ENCODE measurements around the gene IGF2R. TPM values are rescaled to one million over a fixed set of nuclear protein-coding genes. Genes with fewer than 3 reads are reported as not detected.

The IGF2R gene
- polyA plus RNA-seq, 1 donor (not counting 4 experiments of a cell fraction or from before 2014, with no cell fraction given) = 40.9 TPM

DNA sequence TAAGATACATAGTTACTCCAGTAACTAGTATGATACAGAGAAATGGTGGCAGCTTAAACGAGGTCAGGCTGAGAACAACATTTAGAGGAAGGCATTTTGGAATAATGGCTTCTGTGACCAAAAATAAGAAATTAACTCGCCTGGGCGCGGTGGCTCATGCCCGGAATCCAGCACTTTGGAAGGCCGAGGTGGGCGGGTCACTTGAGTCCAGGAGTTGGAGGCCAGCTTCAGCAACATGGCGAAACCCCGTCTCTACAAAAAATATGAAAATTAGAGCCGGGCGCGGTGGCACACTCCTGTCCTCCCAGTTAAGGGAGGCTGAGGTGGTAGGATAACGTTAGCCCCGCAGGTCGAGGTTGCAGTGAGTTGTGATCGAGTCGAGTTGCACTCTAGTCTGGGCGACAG lies 1.8 kb downstream of the IGF2R start:
- DNase-seq (ENCODE audit: low read depth, low spot score) = no peak
- Histone ChIP-seq H3K9me3 (ENCODE audit: control insufficient read depth, low read depth, low read length) (no peaks in the 10 kb centered on the region), H3K79me2 (ENCODE audit: control insufficient read depth, insufficient read depth, low read length) (peaks cover 60% of the 10 kb centered on the region), H3K4me1 (ENCODE audit: control insufficient read depth, extremely low read depth, insufficient read depth, low read length) (peaks cover 50% of the 10 kb centered on the region), H3K4me3 (ENCODE audit: control insufficient read depth in 2 of 3, extremely low read depth in 1 of 3, insufficient read depth in 2 of 3, low read depth in 1 of 3, low read length in 3 of 3) (peak overlapping the region; percentile 73 to 81 (median 77)), H3K4me2 (ENCODE audit: control insufficient read depth, extremely low read depth, insufficient read depth, low read depth, low read length) (peak overlapping the region; percentile 94), H3K9ac (ENCODE audit: control insufficient read depth, extremely low read depth, insufficient read depth, low read length) (peak overlapping the region; percentile 92), H3K36me3 (ENCODE audit: control insufficient read depth in 2 of 2, extremely low read depth in 1 of 2, insufficient read depth in 2 of 2, low read length in 2 of 2) (peaks cover 0 to 5% of the 10 kb centered on the region in 2 experiments), H4K20me1 (ENCODE audit: control insufficient read depth, extremely low read depth, insufficient read depth, low read length) (peaks cover 12% of the 10 kb centered on the region), H3K27ac (ENCODE audit: control insufficient read depth, insufficient read depth, low read length) (peak overlapping the region; percentile 79), H2AFZ (ENCODE audit: control insufficient read depth, low read length) (no peak overlapping the region), H3K27me3 (ENCODE audit: control insufficient read depth, extremely low read depth, insufficient read depth, low read length) (no peaks in the 10 kb centered on the region), H3K9me1 (ENCODE audit: control insufficient read depth, extremely low read depth, insufficient read depth, low read length) (peaks cover 3% of the 10 kb centered on the region)
- dilution Hi-C loops (cut with MboI; ENCODE audit: extremely low pct_ligation_motif_present, low sequenced_read_pairs) = no loop called here
- TF ChIP-seq, protein P1, sequence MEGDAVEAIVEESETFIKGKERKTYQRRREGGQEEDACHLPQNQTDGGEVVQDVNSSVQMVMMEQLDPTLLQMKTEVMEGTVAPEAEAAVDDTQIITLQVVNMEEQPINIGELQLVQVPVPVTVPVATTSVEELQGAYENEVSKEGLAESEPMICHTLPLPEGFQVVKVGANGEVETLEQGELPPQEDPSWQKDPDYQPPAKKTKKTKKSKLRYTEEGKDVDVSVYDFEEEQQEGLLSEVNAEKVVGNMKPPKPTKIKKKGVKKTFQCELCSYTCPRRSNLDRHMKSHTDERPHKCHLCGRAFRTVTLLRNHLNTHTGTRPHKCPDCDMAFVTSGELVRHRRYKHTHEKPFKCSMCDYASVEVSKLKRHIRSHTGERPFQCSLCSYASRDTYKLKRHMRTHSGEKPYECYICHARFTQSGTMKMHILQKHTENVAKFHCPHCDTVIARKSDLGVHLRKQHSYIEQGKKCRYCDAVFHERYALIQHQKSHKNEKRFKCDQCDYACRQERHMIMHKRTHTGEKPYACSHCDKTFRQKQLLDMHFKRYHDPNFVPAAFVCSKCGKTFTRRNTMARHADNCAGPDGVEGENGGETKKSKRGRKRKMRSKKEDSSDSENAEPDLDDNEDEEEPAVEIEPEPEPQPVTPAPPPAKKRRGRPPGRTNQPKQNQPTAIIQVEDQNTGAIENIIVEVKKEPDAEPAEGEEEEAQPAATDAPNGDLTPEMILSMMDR (optimal IDR thresholded peaks at IDR 0.05 in 1 of 3, IDR thresholded peaks at IDR 0.05 in 1 of 3, conservative IDR thresholded peaks at IDR 0.05 in 1 of 3; ENCODE audit: extremely low read depth in 1 of 3, insufficient read depth in 2 of 3, low read length in 3 of 3) = no peak
- TF ChIP-seq EZH2 (IDR thresholded peaks at IDR 0.05; ENCODE audit: low read length) = no peak
- no peak for FAIRE-seq

DNA sequence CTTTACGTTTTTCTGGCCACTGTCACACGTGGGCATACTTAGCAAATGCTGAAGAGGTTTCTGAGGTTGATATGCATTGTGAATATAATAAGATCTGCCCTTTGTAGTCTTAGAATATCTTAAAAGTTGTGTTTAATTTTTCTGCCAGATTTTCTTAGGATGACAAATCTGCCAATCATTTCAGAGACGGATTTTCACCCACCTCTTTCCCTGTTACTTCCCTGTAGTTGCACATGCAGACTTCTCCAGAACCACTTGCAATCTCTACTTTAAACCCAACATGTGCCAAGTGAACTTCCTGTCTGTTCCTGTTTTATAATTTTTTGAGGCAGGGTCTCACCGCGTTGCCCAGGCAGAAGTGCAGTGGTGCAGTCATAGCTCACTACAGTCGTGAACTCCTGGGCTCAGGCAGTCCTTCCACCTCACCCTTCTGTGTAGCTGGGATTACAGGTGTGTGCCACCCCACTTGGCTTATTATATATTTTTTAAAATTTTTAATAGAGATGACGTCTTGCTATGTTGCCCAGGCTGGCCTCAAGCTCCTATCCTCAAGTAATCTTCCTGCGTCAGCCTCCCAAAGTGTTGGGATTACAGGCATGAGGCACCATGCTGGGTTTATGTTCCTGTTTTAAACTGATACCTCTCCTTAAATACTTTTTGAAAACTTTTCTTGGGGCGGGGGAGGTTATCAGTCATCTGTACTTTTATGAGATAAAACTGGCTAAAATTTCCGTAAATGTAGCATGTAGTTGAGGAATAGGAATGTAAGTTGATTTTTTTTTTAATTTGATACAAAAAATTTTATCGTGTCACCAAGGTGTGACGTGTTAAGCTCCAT lies 2.7 kb downstream of the IGF2R start:
- Histone ChIP-seq H3K9me3 (ENCODE audit: control insufficient read depth, low read depth, low read length) (no peaks in the 10 kb centered on the region), H4K20me1 (ENCODE audit: control insufficient read depth, extremely low read depth, insufficient read depth, low read length) (peaks cover 12% of the 10 kb centered on the region), H3K79me2 (ENCODE audit: control insufficient read depth, insufficient read depth, low read length) (peaks cover 69% of the 10 kb centered on the region), H3K9ac (ENCODE audit: control insufficient read depth, extremely low read depth, insufficient read depth, low read length) (no peak overlapping the region), H3K27me3 (ENCODE audit: control insufficient read depth, extremely low read depth, insufficient read depth, low read length) (no peaks in the 10 kb centered on the region), H3K4me1 (ENCODE audit: control insufficient read depth, extremely low read depth, insufficient read depth, low read length) (peaks cover 43% of the 10 kb centered on the region), H3K4me3 (ENCODE audit: control insufficient read depth in 2 of 3, extremely low read depth in 1 of 3, insufficient read depth in 2 of 3, low read depth in 1 of 3, low read length in 3 of 3) (no peak overlapping the region), H3K36me3 (ENCODE audit: control insufficient read depth in 2 of 2, extremely low read depth in 1 of 2, insufficient read depth in 2 of 2, low read length in 2 of 2) (peaks cover 0 to 5% of the 10 kb centered on the region in 2 experiments), H2AFZ (ENCODE audit: control insufficient read depth, low read length) (no peak overlapping the region), H3K27ac (ENCODE audit: control insufficient read depth, insufficient read depth, low read length) (no peak overlapping the region), H3K4me2 (ENCODE audit: control insufficient read depth, extremely low read depth, insufficient read depth, low read depth, low read length) (peak overlapping the region; percentile 94), H3K9me1 (ENCODE audit: control insufficient read depth, extremely low read depth, insufficient read depth, low read length) (peaks cover 3% of the 10 kb centered on the region)
- FAIRE-seq (no peak), DNase-seq (ENCODE audit: low read depth, low spot score) (no peak)
- dilution Hi-C loops (cut with MboI; ENCODE audit: extremely low pct_ligation_motif_present, low sequenced_read_pairs) = no loop called here
- TF ChIP-seq EZH2 (IDR thresholded peaks at IDR 0.05; ENCODE audit: low read length) = no peak
- TF ChIP-seq, protein P1 (optimal IDR thresholded peaks at IDR 0.05 in 1 of 3, IDR thresholded peaks at IDR 0.05 in 1 of 3, conservative IDR thresholded peaks at IDR 0.05 in 1 of 3; ENCODE audit: extremely low read depth in 1 of 3, insufficient read depth in 2 of 3, low read length in 3 of 3) = no peak

Data from keratinocyte (primary cell).